ENCODE data around the gene SPRR2D.

Gene SPRR2D

DNA sequence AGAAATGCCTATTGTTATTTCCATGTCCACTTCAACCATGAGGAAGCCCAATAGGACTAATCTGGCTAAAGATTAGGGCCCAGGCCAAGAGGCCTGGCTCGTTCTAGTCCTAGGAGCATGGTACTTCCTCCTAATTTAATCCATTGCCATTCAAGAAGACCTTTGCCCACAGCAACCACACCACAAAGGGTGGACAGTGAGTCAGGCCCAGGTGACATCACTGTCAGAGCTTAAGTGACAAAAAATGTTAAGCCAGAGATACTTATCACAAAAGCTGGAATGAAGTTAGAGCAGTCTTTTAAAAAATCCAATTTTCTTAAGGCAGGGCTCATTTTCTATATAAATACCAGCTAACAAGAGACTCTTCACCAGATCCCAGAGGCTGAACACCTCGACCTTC lies 39.5 kb downstream of the SPRR2D start, which contains the start of gene SPRR3:
TSS of gene SPRR3 (plus strand) at position 368 of the 400 bp plus-strand sequence. CDS start 1,272 bp downstream, outside the sequence.
- DNase-seq: no peak

DNA sequence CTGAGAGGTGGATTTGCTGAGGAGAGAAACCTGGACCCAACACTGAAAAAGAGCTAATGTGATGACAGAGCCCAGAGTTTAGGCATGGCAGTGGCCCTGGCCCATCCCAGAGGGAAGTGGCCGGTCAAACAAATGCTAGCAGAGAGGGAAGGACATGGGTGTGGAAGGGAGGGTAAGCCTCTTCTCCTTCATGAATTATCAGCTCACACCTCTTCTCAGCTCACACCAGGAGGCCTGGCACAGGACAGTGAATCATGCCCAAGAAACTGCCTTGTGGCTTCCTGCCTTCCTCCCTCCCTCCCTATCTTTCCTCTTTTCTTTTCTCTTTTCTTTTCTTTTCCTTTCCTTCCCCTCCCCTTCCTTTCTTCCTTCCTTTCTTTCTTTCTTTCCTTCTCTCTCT lies 40.6 kb downstream of the SPRR2D start:
- no peak for DNase-seq

DNA sequence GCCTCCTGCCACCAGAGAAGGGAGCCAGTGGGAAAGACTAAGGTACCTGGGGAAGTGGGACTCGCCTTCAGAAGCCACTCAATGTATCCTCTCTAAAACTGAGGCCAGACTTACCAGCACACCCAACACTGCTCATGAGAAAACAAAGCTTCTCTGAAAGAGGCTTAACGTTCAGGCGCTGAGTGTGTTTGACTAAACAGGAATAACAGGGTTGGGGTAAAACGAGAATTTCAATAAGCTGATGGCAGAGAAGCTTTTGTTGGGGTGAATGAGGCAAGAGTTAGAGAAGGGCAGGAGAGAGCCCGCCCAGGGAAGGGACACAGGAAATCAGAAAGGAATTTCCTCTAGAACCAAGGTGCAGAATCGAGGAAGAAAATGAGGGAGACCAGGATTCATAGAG lies 41.1 kb downstream of the SPRR2D start:
- DNase-seq: no peak

DNA sequence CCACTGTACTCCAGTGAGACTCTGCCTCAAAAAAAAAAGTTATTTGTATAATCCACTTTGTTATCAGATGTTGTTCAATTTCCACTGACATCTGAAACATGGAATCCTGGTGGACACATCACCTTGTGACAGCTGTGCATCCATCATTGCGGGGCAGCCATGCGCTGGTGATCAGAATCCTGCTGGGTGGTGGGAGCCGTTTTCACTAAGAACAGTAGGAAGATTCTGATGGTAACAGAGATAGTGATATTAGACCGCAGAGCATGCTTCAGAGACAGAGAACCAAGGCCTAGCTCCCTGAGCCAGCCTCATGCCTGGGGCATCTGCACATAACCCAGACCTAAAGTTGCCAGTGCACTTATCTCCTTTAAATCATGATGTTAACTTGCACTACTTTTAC lies 42.4 kb downstream of the SPRR2D start:
- no peak for DNase-seq

DNA sequence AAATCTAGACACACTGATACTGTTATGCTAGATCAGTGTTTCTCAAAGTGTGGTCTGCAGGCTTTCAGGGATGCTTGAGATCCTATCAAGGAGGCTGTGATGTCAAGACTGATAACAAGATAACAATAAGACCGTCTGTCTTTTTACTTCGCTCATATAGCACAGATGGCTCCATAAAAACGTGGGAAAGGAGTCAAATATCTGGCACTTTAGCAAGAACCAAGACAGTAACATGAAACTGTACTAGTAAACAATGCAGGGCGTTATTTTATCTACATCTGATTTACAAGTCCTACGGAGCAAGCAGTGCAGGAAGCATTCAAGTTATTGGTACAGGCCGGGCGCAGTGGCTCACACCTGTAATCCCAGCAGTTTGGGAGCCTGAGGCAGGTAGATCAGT lies 43.0 kb downstream of the SPRR2D start:
- no peak for DNase-seq

DNA sequence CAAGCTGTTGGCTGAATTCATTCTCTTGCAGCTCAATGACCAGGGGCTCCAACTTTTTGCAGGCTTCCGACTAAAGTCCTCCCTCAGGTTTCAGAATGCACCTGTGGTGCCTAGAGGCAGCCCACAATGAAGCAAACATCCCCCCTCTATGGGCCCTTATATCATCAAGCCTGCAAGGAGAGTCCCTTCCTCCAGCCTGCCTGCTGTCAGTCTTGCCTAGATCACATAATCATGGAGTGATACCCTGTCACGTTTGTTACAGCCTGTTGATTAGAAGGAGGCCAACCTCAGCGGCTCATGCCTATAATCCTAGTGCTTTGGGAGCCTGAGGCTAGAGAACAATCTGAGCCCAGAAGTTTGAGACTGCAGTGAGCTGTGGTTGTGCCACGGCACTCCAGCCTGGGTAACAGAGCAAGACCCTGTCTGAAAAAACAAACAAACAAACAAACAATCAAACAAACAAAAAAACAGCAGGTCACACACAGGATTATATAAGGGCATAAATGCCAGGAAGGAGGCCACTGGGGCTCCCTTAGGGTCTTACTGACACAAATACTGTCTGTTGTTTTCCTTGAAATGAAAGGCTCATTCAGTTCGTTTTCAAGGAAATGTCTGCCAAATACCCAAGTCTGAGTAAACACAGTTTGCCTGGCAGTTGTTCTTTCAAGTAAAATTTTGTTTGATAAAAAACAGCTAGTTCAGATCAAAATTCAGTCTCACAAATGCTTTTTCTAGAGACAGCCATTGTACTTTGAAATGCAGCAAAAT lies 44.1 kb downstream of the SPRR2D start:
- DNase-seq: no peak

DNA sequence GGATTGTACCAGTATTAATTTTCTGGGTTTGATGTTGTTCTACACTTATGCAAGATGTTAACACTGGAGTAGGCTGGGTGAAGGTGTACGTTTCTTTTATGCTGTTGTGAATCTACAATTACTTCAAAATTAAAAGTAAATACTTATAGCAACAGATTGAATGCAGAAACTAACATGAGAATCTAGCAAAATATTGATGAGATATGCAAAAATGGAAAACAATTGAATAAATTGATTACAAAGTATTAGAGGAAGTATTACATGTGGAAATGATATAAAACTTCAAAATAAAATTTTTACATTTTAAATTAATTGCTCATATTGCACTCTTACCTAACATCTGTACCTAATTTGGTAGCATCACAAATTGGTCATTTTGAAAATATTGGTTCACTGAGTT lies 45.1 kb downstream of the SPRR2D start:
- DNase-seq: no peak

DNA sequence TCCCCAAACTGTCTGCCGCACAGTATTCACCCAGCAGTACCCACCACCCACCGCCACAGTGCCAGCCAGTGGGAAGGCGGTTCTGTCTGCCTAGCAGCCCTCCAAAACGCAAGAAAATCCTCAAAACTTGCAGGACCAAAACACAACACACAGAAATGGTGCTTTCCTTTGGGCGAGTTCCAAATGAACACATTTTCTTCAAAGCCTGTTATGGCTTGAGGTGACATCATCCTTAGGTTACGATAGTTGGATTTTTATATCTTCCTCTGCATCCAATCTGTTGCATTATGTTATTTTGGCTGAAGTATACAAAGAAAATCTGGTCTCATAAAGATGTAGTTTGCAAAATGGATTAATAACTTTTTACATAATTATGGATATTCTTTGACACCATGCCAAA lies 47.7 kb downstream of the SPRR2D start:
- DNase-seq: no peak
